Measurements from ENCODE around the gene ZNF496. TPM values are rescaled to one million over a fixed set of nuclear protein-coding genes. Genes with fewer than 3 reads are reported as not detected.
A peak's percentile ranks its signal among the peaks of the same experiment; 100 is the strongest.

ZNF496 gene
- total and polyA plus RNA-seq, 9 of the 15 experiments (the other 6 are each of a cell fraction or from before 2014, with no cell fraction given), result 4.3 to 54.0 (median 31.3) TPM

DNA sequence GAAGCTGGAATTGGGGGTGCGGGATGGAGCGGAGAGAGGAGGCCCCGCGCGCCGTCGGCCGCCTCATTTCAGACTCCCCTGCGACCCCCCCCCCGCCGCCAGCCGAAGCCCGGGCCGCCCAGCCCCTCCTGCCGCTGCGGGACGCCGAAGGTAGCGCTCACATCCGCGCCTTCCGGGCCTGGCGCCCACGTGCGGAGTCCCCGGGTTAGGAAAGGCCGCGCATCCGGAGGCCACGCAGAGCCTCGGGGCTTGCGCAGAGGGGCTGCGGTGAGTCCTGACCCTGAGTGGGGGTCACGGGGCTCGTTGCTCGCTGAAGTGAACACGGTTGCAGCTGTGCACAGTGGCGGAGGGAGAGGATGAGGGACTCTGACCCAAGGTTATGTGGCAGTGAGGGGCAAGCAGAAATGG lies 552 bp upstream of the ZNF496 start (continued):
- TF ChIP-seq, protein P1, sequence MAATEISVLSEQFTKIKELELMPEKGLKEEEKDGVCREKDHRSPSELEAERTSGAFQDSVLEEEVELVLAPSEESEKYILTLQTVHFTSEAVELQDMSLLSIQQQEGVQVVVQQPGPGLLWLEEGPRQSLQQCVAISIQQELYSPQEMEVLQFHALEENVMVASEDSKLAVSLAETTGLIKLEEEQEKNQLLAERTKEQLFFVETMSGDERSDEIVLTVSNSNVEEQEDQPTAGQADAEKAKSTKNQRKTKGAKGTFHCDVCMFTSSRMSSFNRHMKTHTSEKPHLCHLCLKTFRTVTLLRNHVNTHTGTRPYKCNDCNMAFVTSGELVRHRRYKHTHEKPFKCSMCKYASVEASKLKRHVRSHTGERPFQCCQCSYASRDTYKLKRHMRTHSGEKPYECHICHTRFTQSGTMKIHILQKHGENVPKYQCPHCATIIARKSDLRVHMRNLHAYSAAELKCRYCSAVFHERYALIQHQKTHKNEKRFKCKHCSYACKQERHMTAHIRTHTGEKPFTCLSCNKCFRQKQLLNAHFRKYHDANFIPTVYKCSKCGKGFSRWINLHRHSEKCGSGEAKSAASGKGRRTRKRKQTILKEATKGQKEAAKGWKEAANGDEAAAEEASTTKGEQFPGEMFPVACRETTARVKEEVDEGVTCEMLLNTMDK (IDR thresholded peaks at IDR 0.05; ENCODE audit: borderline replicate concordance, insufficient read depth, low read depth, low read length, poor library complexity, severe bottlenecking), result peak; percentile 35
- 0 out of 2 replicates have a peak, but pooled peaks have one; percentile 15 for TF ChIP-seq KDM2B (CRISPR knock-in tag; IDR thresholded peaks at IDR 0.05)
- TF ChIP-seq CEBPG (CRISPR knock-in tag; IDR thresholded peaks at IDR 0.05), result 0 out of 2 replicates have a peak, but pooled peaks have one; percentile 47
- no peak for TF ChIP-seq CEBPG (tag; conservative IDR thresholded peaks at IDR 0.05 in 1 of 2, IDR thresholded peaks at IDR 0.05 in 1 of 2)
- TF ChIP-seq ETV6 (IDR thresholded peaks at IDR 0.05; ENCODE audit: borderline replicate concordance in 1 of 2, low read depth in 2 of 2, low read length in 1 of 2), result no peak
- no peak for TF ChIP-seq ETV6 (CRISPR knock-in tag; IDR thresholded peaks at IDR 0.05; ENCODE audit: borderline replicate concordance)
- TF ChIP-seq, protein P2, sequence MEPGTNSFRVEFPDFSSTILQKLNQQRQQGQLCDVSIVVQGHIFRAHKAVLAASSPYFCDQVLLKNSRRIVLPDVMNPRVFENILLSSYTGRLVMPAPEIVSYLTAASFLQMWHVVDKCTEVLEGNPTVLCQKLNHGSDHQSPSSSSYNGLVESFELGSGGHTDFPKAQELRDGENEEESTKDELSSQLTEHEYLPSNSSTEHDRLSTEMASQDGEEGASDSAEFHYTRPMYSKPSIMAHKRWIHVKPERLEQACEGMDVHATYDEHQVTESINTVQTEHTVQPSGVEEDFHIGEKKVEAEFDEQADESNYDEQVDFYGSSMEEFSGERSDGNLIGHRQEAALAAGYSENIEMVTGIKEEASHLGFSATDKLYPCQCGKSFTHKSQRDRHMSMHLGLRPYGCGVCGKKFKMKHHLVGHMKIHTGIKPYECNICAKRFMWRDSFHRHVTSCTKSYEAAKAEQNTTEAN (CRISPR knock-in tag; IDR thresholded peaks at IDR 0.05), result peak; percentile 80; the same call in 1 of the 2 replicates
- peak; percentile 71 for TF ChIP-seq ETV5 (CRISPR knock-in tag; IDR thresholded peaks at IDR 0.05; ENCODE audit: low read depth)
- peak; percentile 43; the same call in 1 of the 2 replicates for TF ChIP-seq CBFB (CRISPR knock-in tag; IDR thresholded peaks at IDR 0.05)
- TF ChIP-seq SRSF3 (IDR thresholded peaks at IDR 0.05; ENCODE audit: insufficient read depth, low read length), result no peak
- TF ChIP-seq MTF1 (CRISPR knock-in tag; IDR thresholded peaks at IDR 0.05; ENCODE audit: borderline replicate concordance), result no peak
- peak in 1 of 2 experiments; percentile 27; a peak in 2 of 4 replicates for TF ChIP-seq MAZ (CRISPR knock-in tag; conservative IDR thresholded peaks at IDR 0.05 in 1 of 2, IDR thresholded peaks at IDR 0.05 in 1 of 2)
- TF ChIP-seq, protein P3, sequence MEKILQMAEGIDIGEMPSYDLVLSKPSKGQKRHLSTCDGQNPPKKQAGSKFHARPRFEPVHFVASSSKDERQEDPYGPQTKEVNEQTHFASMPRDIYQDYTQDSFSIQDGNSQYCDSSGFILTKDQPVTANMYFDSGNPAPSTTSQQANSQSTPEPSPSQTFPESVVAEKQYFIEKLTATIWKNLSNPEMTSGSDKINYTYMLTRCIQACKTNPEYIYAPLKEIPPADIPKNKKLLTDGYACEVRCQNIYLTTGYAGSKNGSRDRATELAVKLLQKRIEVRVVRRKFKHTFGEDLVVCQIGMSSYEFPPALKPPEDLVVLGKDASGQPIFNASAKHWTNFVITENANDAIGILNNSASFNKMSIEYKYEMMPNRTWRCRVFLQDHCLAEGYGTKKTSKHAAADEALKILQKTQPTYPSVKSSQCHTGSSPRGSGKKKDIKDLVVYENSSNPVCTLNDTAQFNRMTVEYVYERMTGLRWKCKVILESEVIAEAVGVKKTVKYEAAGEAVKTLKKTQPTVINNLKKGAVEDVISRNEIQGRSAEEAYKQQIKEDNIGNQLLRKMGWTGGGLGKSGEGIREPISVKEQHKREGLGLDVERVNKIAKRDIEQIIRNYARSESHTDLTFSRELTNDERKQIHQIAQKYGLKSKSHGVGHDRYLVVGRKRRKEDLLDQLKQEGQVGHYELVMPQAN (IDR thresholded peaks at IDR 0.05; ENCODE audit: borderline replicate concordance), result peak; percentile 82; the same call in 1 of the 2 replicates
- TF ChIP-seq NR3C1 (CRISPR knock-in tag; IDR thresholded peaks at IDR 0.05), result peak; percentile 90
- TF ChIP-seq, protein P4, sequence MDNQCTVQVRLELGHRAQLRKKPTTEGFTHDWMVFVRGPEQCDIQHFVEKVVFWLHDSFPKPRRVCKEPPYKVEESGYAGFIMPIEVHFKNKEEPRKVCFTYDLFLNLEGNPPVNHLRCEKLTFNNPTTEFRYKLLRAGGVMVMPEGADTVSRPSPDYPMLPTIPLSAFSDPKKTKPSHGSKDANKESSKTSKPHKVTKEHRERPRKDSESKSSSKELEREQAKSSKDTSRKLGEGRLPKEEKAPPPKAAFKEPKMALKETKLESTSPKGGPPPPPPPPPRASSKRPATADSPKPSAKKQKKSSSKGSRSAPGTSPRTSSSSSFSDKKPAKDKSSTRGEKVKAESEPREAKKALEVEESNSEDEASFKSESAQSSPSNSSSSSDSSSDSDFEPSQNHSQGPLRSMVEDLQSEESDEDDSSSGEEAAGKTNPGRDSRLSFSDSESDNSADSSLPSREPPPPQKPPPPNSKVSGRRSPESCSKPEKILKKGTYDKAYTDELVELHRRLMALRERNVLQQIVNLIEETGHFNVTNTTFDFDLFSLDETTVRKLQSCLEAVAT (IDR thresholded peaks at IDR 0.05), result no peak
- TF ChIP-seq, protein P5, sequence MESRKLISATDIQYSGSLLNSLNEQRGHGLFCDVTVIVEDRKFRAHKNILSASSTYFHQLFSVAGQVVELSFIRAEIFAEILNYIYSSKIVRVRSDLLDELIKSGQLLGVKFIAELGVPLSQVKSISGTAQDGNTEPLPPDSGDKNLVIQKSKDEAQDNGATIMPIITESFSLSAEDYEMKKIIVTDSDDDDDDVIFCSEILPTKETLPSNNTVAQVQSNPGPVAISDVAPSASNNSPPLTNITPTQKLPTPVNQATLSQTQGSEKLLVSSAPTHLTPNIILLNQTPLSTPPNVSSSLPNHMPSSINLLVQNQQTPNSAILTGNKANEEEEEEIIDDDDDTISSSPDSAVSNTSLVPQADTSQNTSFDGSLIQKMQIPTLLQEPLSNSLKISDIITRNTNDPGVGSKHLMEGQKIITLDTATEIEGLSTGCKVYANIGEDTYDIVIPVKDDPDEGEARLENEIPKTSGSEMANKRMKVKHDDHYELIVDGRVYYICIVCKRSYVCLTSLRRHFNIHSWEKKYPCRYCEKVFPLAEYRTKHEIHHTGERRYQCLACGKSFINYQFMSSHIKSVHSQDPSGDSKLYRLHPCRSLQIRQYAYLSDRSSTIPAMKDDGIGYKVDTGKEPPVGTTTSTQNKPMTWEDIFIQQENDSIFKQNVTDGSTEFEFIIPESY (CRISPR knock-in tag; IDR thresholded peaks at IDR 0.05), result peak; percentile 29; the same call in 1 of the 2 replicates
- peak; percentile 29; the same call in 1 of the 2 replicates for TF ChIP-seq RAD51 (IDR thresholded peaks at IDR 0.05; ENCODE audit: borderline replicate concordance, low read depth)
